Hypothalamus (tissue), 51 donors: ENCODE measurements around the gene TAS2R20.
"Not testable (repeated sequence)": the region's sequence is repeated elsewhere in the genome, so short reads cannot be mapped to it uniquely, and the experiment has no call there.

ENCODE experiments used
- DNase-seq, 51 donors: peaks; one replicate each; lab custom pipeline; 2025; lab: John Stamatoyannopoulos, UW

The TAS2R20 gene, protein sequence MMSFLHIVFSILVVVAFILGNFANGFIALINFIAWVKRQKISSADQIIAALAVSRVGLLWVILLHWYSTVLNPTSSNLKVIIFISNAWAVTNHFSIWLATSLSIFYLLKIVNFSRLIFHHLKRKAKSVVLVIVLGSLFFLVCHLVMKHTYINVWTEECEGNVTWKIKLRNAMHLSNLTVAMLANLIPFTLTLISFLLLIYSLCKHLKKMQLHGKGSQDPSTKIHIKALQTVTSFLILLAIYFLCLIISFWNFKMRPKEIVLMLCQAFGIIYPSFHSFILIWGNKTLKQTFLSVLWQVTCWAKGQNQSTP

DNA sequence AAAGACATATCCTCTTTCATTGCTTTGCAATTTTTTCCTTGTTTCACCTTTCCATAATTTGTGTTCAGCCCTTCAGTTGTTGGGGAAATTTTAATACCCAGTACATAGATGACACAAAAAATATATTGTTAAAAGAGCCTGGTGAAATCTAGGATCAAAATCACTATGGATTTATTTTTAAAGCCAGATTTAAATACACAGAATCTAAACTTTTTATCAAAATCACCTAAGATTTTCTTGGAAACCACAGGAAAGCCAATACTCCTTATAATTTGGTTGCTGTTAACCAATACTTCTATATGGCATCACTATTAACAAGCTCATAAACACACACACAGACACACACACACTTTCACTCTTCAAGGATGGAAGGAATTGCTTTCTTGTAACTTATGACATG lies at the start of gene TAS2R20:
TSS of gene TAS2R20 (minus strand) at position 101 of the 400 bp plus-strand sequence. CDS start 429 bp downstream, outside the sequence.
- no peak for DNase-seq

GRCh38 chr12:11041366-11041765 lies 43.3 kb upstream of the TAS2R20 start:
- DNase-seq: not testable (repeated sequence)

- DNase-seq: no peak
Measured at GRCh38 chr12:11040162-11040561, 42.1 kb upstream of the TAS2R20 start.

GRCh38 chr12:11039171-11039570 lies 41.1 kb upstream of the TAS2R20 start:
- no peak for DNase-seq

DNA sequence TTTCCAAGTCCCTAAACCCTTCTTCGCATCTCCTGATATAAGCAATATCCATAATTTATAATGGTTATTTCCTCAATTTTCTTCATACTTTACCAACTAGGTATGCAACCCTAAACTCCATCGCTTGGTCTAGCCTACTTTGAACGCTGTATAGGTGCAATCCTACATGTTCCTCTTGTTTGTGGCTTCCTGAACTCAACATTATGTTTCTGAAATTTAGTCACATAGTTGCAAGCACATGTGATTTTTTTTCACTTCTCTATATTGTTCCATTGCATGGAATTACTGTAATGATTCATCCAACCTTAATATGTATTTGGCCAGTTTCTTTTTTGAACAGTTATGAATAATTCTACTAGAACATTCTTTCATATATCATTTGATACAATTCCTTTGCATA lies 35.9 kb upstream of the TAS2R20 start:
- not testable (repeated sequence) for DNase-seq

DNA sequence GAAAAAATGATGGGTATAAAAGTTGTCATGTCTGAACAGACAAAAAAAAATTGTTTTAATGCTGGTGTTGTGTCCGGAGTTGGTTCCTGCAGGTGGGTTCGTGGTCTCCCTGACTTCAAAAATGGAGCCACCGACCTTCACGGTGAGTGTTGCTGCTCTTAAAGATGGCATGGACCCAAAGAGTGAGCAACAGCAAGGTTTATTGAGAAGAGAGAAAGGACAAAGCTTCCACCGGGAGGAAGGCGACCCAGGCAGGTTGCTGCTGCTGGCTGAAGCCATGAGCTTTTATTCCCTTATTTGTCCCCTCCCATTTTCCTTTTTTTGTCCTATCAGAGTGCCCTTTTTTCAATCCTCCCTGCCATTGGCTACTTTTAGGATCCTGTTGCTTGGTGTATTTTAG lies 33.2 kb upstream of the TAS2R20 start, which contains the start of gene TAS2R31:
TSS of gene TAS2R31 (minus strand) at position 101 of the 400 bp plus-strand sequence. CDS start at position 29, 72 bp downstream.
- DNase-seq: no peak

DNA sequence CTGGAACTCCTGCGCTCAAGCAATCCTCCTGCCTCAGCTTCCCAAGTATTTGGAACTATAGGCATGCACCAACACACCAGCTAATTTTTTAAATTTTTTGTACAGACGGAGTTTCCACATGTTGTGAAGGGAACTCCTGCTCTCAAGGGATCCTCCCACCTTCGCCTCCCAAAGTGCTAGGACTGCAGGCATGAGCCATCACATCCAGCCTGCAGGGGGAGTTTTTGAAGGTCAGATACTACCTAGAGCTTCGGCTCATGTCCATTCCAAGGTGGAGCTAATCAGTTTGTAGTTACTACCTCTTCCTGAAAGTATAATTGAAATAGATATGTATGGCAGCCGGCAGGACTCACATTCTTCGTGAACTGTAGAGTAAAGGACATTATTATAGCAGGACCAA lies 28.0 kb upstream of the TAS2R20 start:
- DNase-seq: no peak

DNA sequence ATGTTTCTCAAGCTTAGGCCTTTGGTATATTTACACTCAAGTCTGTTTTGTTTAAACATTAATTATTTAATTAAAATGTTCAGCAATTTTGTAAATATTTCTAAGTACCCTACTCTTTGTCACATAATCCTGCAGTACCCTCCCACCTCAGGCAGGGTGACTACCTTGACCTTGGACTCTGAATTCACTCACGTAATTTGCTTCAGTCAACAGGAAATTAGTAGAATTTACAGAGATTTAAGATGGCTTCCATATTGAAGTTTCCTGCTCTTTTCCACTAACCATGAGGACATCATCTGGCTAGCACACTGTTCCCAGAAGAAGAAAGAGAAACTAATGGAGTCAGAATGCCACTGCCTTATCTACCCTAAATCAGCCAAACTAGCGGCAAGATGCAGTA lies 25.3 kb upstream of the TAS2R20 start:
- DNase-seq: no peak

DNA sequence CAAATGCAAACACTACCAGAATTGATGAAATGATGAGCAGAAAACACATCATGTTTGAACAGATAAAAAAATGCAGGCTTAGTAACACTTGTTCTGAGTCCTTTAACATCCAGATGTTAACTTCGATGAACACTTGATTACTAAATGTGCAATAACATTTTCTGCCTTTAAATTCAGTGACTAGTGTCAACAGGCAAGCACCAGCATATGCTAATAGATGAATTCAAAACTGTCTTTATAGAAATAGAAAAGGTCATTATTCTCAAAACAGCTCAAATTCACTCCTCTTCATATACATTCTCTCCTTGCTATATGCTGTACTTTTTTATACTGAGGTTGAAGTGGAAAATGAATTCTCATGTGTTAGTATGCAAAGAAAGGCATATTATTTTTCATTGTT lies 24.4 kb upstream of the TAS2R20 start, which contains the start of gene TAS2R19:
TSS of gene TAS2R19 (minus strand) at position 101 of the 400 bp plus-strand sequence. CDS start at position 52, 49 bp downstream.
- DNase-seq: no peak

DNA sequence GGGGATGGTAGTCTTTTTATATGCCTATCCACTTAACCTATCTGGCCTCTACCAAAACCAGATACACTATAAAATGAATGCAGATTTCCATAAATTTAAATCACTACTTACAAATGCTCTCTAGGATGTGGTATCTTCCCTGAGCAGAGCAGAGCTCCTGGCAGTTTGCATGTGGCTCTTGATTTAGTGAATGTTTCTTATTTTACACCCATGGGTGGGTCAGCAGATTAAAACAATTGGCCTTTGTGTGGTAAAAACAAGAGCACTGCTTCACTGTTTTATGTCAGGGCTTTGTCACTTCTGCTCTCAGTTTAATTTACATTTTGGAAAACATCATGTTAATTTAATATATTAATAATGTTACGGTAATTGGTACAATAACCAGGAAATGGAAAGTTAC lies 18.8 kb upstream of the TAS2R20 start:
- peak in 8 of 51 donors; percentile 1 to 52 (median 12) for DNase-seq

- DNase-seq: no peak
Measured at GRCh38 chr12:11015775-11016430, 17.8 kb upstream of the TAS2R20 start.

- no peak for DNase-seq
Measured at GRCh38 chr12:11014234-11014633, 16.1 kb upstream of the TAS2R20 start.

GRCh38 chr12:11007608-11008007 lies 9.5 kb upstream of the TAS2R20 start:
- DNase-seq: no peak

DNA sequence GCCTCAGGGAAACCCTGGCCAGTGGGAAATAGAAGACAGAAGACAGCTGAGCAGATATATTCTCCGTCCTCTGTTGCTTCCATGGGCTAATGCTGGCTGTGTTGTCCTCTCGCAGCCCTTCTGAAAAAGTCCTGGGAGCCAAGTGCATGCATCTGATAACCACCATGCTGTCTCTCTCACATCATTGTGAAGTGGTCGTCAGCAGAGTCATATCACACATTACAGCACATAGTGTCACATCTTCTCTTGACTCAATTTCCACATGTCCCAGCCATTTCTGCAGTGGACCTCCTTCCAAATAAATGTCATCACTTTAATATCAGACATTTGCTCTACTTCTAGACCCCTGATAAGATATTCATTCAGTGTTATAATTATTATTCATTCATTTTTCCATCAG lies 3.8 kb downstream of the TAS2R20 start:
- DNase-seq: no peak

GRCh38 chr12:10989107-10989506 lies 9.0 kb downstream of the TAS2R20 start:
- no peak for DNase-seq

- DNase-seq: no peak
Measured at GRCh38 chr12:10986812-10987211, 11.3 kb downstream of the TAS2R20 start, which contains the start of gene TAS2R50. TAS2R50 (minus strand) TSS chr12:10986912; CDS start chr12:10986860, 52 bp downstream.

- no peak for DNase-seq
Measured at GRCh38 chr12:10982244-10982643, 15.9 kb downstream of the TAS2R20 start.

GRCh38 chr12:10974965-10975364 lies 23.1 kb downstream of the TAS2R20 start:
- DNase-seq: no peak

- DNase-seq: no peak
Measured at GRCh38 chr12:10968765-10969456, 29.2 kb downstream of the TAS2R20 start.

DNA sequence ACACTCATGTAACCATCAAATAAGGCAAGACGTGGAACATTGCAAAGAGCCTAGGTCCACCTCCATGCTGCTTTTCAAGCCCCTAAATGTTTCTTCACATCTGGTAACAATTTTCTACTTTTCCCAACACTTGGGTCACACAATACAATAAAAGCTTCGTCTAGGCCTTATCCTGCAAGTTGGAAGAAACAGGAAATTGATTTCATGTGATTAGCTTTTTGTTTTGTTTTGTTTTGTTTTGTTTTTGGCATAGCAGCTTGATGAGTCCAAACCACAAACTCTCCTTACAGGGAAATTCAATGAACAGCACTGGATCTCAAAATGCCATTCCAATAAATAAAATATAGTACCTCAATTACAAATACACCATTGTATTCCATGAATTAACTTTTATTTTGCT lies 30.7 kb downstream of the TAS2R20 start:
- DNase-seq: no peak

GRCh38 chr12:10966314-10966713 lies 31.8 kb downstream of the TAS2R20 start:
- DNase-seq: no peak
